ENCODE results near the gene KCNB1. TPM values are rescaled to one million over a fixed set of nuclear protein-coding genes. Genes with fewer than 3 reads are reported as not detected.

The KCNB1 gene
- total RNA-seq, 1 donor from 2014 or later: 2.1 TPM

DNA sequence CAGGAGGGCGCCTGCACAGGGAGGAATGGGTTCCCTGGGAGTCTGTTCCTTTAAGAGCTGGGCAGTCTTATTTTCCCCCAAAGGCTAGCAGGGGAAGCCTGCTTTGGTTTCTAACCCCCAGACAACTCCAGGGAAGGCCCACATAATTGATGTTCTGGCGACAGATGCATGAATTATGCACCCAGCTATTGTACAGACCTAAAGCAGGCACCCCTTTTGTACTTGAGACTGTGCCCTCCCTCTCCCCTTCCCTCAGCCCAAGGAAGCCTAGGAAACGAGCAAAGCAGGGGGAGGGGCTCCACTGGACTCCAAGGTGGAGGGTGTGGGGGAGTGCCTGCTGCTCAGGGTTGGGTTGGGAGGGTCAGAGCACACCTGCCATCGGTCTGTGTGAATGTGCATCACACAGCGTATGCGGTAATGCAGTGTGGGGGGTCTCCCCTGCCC lies 102.1 kb downstream of the KCNB1 start:
- H3K27ac ChIP-seq (ENCODE audit: low read depth, low read length): no peak overlapping the region
- peak overlapping the region in 1 of 3 donors; percentile 4 for H3K9ac ChIP-seq (ENCODE audit: low read depth in 1 of 3, low read length in 3 of 3)
- no peak overlapping the region for H3K4me3 ChIP-seq (ENCODE audit: low read length in 3 of 3)
- no peaks in the 10 kb centered on the region for H3K27me3 ChIP-seq (ENCODE audit: control insufficient read depth in 3 of 3, insufficient read depth in 3 of 3, low read length in 3 of 3)
- H3K36me3 ChIP-seq (ENCODE audit: control insufficient read depth in 3 of 3, insufficient read depth in 3 of 3, low read length in 3 of 3): no peaks in the 10 kb centered on the region
- no peaks in the 10 kb centered on the region for H3K9me3 ChIP-seq (ENCODE audit: control insufficient read depth in 3 of 3, low read length in 3 of 3)
- peaks cover 8 to 20% (median 13%) of the 10 kb centered on the region in 3 donors for H3K4me1 ChIP-seq (ENCODE audit: control insufficient read depth in 3 of 3, insufficient read depth in 3 of 3, low read length in 3 of 3)

DNA sequence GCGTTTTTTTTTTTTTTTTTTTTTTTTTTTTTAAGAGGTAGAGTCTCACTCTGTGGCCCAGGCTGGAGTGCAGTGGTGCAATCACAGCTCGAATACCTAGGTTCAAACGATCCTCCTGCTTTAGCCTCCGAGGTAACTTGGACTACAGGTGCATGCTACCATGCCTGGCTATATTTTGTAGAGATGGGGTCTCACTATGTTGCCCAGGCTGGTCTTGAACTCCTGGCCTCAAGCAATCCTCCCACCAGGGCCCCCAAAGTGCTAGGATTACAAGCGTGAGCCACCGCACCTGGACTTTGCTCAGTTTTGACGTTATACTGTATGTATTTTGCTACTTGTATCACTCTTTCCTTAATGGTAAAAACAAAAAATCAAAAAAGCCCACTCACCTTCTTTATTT lies 103.1 kb downstream of the KCNB1 start:
- H3K9ac ChIP-seq (ENCODE audit: low read depth in 1 of 3, low read length in 3 of 3): no peak overlapping the region
- H3K4me3 ChIP-seq (ENCODE audit: low read length in 3 of 3): no peak overlapping the region
- H3K27ac ChIP-seq (ENCODE audit: low read depth, low read length): no peak overlapping the region
- no peaks in the 10 kb centered on the region for H3K27me3 ChIP-seq (ENCODE audit: control insufficient read depth in 3 of 3, insufficient read depth in 3 of 3, low read length in 3 of 3)
- peaks cover 8 to 15% (median 13%) of the 10 kb centered on the region in 3 donors for H3K4me1 ChIP-seq (ENCODE audit: control insufficient read depth in 3 of 3, insufficient read depth in 3 of 3, low read length in 3 of 3)
- no peaks in the 10 kb centered on the region for H3K9me3 ChIP-seq (ENCODE audit: control insufficient read depth in 3 of 3, low read length in 3 of 3)
- peaks cover 0 to 6% (median 3%) of the 10 kb centered on the region in 3 donors for H3K36me3 ChIP-seq (ENCODE audit: control insufficient read depth in 3 of 3, insufficient read depth in 3 of 3, low read length in 3 of 3)

DNA sequence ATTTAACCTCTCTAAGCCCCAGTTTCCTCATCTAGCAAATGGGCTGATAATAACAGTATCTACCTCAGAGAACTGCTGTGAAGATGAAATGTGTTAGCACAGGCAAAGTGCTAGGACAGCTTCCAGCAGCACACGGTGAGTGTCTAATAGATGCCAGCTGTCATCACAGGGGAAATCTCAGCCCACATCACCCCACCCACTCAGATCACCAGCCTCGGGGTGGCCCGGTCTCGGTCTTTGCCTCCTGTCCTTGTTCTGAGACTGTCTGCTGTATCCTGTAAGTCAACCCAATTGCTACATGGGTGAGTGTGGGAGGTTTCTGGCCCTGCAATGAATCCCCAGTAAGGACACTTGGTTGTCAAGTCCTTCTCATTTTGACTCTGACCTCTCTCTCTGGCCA lies 105.1 kb downstream of the KCNB1 start:
- H3K27me3 ChIP-seq (ENCODE audit: control insufficient read depth in 3 of 3, insufficient read depth in 3 of 3, low read length in 3 of 3): no peaks in the 10 kb centered on the region
- peaks cover 8 to 18% (median 13%) of the 10 kb centered on the region in 3 donors for H3K4me1 ChIP-seq (ENCODE audit: control insufficient read depth in 3 of 3, insufficient read depth in 3 of 3, low read length in 3 of 3)
- H3K27ac ChIP-seq (ENCODE audit: low read depth, low read length): no peak overlapping the region
- H3K4me3 ChIP-seq (ENCODE audit: low read length in 3 of 3): no peak overlapping the region
- H3K9ac ChIP-seq (ENCODE audit: low read depth in 1 of 3, low read length in 3 of 3): no peak overlapping the region
- no peaks in the 10 kb centered on the region for H3K9me3 ChIP-seq (ENCODE audit: control insufficient read depth in 3 of 3, low read length in 3 of 3)
- H3K36me3 ChIP-seq (ENCODE audit: control insufficient read depth in 3 of 3, insufficient read depth in 3 of 3, low read length in 3 of 3): peaks cover 0 to 14% (median 3%) of the 10 kb centered on the region in 3 donors

DNA sequence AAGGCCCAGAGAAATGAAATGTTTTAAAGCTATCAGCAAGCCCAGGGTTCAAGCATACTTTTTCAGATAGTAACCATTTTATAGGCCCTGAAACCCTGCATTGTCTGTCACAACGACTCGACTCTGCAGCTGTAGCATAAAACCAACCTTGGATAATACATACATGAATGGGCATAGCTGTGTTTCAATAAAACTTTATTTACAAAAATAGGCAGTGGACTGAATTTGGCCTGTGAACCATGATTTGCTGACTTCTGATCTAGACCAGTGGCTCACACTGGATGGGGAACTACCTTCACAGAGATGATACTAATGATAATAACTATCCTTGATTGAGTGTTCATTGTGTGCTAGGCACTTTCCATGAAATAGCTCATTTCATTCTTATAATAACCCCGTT lies 107.3 kb downstream of the KCNB1 start:
- Histone ChIP-seq H3K36me3 (ENCODE audit: control insufficient read depth in 3 of 3, insufficient read depth in 3 of 3, low read length in 3 of 3) (peaks cover 0 to 14% (median 3%) of the 10 kb centered on the region in 3 donors), H3K27ac (ENCODE audit: low read depth, low read length) (no peak overlapping the region), H3K9ac (ENCODE audit: low read depth in 1 of 3, low read length in 3 of 3) (no peak overlapping the region), H3K27me3 (ENCODE audit: control insufficient read depth in 3 of 3, insufficient read depth in 3 of 3, low read length in 3 of 3) (no peaks in the 10 kb centered on the region), H3K4me1 (ENCODE audit: control insufficient read depth in 3 of 3, insufficient read depth in 3 of 3, low read length in 3 of 3) (peaks cover 0 to 5% (median 1%) of the 10 kb centered on the region in 3 donors), H3K9me3 (ENCODE audit: control insufficient read depth in 3 of 3, low read length in 3 of 3) (no peaks in the 10 kb centered on the region), H3K4me3 (ENCODE audit: low read length in 3 of 3) (no peak overlapping the region)

DNA sequence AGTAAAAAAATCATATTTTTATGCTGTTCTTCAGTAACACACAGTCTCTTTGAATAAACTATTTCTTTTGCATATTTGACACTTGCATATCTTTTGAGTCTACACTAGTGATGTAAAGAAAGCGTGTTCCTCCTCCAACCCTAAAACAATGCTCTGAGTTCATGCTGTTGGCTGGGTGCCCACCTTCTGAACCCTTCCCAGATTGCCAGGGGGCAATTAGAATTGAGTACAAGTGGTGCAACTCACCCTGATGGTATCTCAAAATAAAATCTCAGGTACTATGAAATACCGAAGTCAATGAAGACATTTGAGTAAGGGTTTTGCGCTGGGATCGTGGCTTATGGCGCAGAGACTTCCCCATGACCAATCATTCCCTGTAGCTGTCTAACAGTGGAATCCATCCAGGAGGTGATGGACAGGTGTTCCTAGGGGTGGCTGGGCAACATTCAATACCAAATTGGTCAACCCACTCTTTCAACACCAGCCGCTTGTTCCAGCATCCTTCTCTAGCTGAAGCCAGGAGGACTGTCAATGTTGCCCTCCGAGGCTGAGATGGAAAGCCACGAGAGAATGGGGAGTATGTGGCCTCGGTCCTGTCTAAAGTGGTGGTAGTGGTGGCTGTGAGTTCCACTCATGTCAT lies 110.3 kb downstream of the KCNB1 start:
- Histone ChIP-seq H3K27ac (ENCODE audit: low read depth, low read length) (no peak overlapping the region), H3K4me3 (ENCODE audit: low read length in 3 of 3) (no peak overlapping the region), H3K27me3 (ENCODE audit: control insufficient read depth in 3 of 3, insufficient read depth in 3 of 3, low read length in 3 of 3) (no peaks in the 10 kb centered on the region), H3K9me3 (ENCODE audit: control insufficient read depth in 3 of 3, low read length in 3 of 3) (no peaks in the 10 kb centered on the region), H3K9ac (ENCODE audit: low read depth in 1 of 3, low read length in 3 of 3) (no peak overlapping the region), H3K4me1 (ENCODE audit: control insufficient read depth in 3 of 3, insufficient read depth in 3 of 3, low read length in 3 of 3) (peaks cover 0 to 7% (median 0%) of the 10 kb centered on the region in 3 donors), H3K36me3 (ENCODE audit: control insufficient read depth in 3 of 3, insufficient read depth in 3 of 3, low read length in 3 of 3) (peaks cover 0 to 14% (median 3%) of the 10 kb centered on the region in 3 donors)

DNA sequence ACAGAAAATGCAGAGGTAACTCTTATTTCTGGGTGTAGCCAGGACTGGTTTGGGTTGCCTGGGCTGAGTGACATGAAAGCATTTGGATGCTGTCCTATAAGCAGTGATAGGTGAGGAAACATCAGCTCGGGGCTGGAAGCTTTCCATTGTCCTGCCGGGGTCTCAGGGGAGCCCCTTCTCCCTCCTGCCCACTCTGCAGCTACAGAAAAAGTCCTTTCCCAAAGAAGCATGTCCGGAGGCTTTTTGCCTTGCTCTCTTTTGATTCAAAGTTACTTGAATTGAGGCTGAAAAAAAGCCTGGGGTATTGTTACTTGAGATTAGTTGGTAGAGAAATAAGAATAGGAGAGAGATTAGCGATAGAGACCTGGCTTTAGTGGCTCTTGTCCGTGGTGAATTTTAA lies 113.9 kb downstream of the KCNB1 start:
- no peaks in the 10 kb centered on the region for H3K27me3 ChIP-seq (ENCODE audit: control insufficient read depth in 3 of 3, insufficient read depth in 3 of 3, low read length in 3 of 3)
- no peaks in the 10 kb centered on the region for H3K9me3 ChIP-seq (ENCODE audit: control insufficient read depth in 3 of 3, low read length in 3 of 3)
- no peak overlapping the region for H3K9ac ChIP-seq (ENCODE audit: low read depth in 1 of 3, low read length in 3 of 3)
- peaks cover 0 to 7% (median 3%) of the 10 kb centered on the region in 3 donors for H3K4me1 ChIP-seq (ENCODE audit: control insufficient read depth in 3 of 3, insufficient read depth in 3 of 3, low read length in 3 of 3)
- no peak overlapping the region for H3K27ac ChIP-seq (ENCODE audit: low read depth, low read length)
- H3K4me3 ChIP-seq (ENCODE audit: low read length in 3 of 3): no peak overlapping the region
- H3K36me3 ChIP-seq (ENCODE audit: control insufficient read depth in 3 of 3, insufficient read depth in 3 of 3, low read length in 3 of 3): peaks cover 0 to 2% (median 0%) of the 10 kb centered on the region in 3 donors

DNA sequence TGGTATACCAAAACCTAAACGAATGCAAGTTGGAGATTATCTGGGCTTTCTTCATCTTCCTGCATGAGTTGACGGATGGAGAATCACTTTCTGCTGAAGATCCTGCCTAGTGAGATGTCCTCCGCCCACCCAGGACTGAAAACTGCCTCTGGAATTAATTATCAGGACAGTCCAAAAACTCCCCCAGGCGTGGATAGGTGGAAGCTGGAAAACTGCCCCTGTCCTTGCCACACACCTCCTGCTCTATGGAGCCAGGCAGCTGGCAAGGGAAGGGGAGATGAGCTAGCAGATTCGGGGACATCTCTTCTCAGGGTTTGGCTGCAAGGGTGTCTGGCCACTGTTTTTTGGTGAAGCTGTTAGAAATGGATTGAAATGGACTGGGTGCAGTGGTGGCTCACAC lies 115.4 kb downstream of the KCNB1 start:
- Histone ChIP-seq H3K36me3 (ENCODE audit: control insufficient read depth in 3 of 3, insufficient read depth in 3 of 3, low read length in 3 of 3) (no peaks in the 10 kb centered on the region), H3K4me1 (ENCODE audit: control insufficient read depth in 3 of 3, insufficient read depth in 3 of 3, low read length in 3 of 3) (peaks cover 3 to 7% (median 7%) of the 10 kb centered on the region in 3 donors), H3K27ac (ENCODE audit: low read depth, low read length) (no peak overlapping the region), H3K4me3 (ENCODE audit: low read length in 3 of 3) (no peak overlapping the region), H3K9ac (ENCODE audit: low read depth in 1 of 3, low read length in 3 of 3) (no peak overlapping the region), H3K27me3 (ENCODE audit: control insufficient read depth in 3 of 3, insufficient read depth in 3 of 3, low read length in 3 of 3) (no peaks in the 10 kb centered on the region), H3K9me3 (ENCODE audit: control insufficient read depth in 3 of 3, low read length in 3 of 3) (no peaks in the 10 kb centered on the region)

DNA sequence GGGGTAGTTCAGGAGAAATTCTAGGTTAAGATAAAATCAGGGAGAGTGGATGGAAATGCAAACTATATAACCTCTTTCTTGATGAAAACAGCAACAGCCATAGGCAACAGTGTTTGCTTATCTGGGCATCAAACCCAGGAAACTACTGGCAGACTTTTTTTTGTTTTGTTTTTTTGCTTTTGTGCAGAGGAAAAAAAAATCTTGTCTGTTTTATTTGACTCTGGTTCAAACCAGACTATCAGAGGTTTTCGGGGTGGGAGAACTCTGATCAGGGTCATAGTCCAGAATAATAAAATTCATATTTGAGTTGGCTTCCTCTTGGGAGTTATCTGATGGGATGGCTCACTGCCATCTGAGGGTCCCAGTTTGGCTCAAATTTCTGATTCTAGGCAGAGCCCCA lies 115.8 kb downstream of the KCNB1 start:
- H3K4me1 ChIP-seq (ENCODE audit: control insufficient read depth in 3 of 3, insufficient read depth in 3 of 3, low read length in 3 of 3): peaks cover 3 to 7% (median 7%) of the 10 kb centered on the region in 3 donors
- H3K27me3 ChIP-seq (ENCODE audit: control insufficient read depth in 3 of 3, insufficient read depth in 3 of 3, low read length in 3 of 3): no peaks in the 10 kb centered on the region
- H3K4me3 ChIP-seq (ENCODE audit: low read length in 3 of 3): no peak overlapping the region
- no peak overlapping the region for H3K27ac ChIP-seq (ENCODE audit: low read depth, low read length)
- no peak overlapping the region for H3K9ac ChIP-seq (ENCODE audit: low read depth in 1 of 3, low read length in 3 of 3)
- H3K9me3 ChIP-seq (ENCODE audit: control insufficient read depth in 3 of 3, low read length in 3 of 3): no peaks in the 10 kb centered on the region
- no peaks in the 10 kb centered on the region for H3K36me3 ChIP-seq (ENCODE audit: control insufficient read depth in 3 of 3, insufficient read depth in 3 of 3, low read length in 3 of 3)

DNA sequence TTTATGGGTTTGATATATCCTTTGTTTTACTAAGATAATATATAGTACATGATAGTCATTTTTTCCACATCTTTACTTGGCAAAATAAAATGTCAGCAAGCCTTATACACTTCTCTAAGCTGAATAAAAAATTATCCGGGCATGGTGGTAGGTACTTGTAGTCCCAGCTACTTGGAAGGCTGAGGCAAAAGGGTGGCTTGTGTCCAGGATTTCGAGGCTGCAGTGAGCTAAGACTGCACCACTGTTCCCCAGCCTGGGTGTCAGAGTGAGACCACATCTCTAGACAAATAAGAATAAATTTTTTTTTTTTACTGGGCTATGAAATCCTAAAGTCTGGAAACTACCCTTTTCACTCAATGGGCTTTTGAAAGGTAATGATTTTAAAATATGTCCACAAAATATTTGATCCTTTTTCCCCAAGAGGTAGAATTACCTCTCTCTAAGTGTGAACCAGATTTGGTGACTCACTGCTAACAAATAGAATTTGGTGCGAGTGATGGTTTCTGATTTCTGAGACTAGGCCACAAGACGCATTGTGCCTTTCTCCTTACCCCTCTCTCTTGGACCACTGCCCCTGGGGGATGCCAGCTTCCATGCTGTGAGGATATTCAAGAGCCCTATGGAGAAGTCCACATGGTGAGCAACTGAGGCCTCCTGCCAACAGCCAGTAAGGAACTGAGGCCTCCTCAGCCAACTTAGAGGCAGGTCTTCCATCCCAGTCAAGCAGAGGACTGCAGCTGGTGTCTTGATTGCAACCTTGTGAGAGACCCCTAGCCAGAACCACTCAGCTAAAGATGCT lies 120.4 kb downstream of the KCNB1 start:
- Histone ChIP-seq H3K27ac (ENCODE audit: low read depth, low read length) (no peak overlapping the region), H3K9ac (ENCODE audit: low read depth in 1 of 3, low read length in 3 of 3) (no peak overlapping the region), H3K27me3 (ENCODE audit: control insufficient read depth in 3 of 3, insufficient read depth in 3 of 3, low read length in 3 of 3) (no peaks in the 10 kb centered on the region), H3K36me3 (ENCODE audit: control insufficient read depth in 3 of 3, insufficient read depth in 3 of 3, low read length in 3 of 3) (no peaks in the 10 kb centered on the region), H3K4me1 (ENCODE audit: control insufficient read depth in 3 of 3, insufficient read depth in 3 of 3, low read length in 3 of 3) (peaks cover 12 to 19% (median 18%) of the 10 kb centered on the region in 3 donors), H3K9me3 (ENCODE audit: control insufficient read depth in 3 of 3, low read length in 3 of 3) (no peaks in the 10 kb centered on the region), H3K4me3 (ENCODE audit: low read length in 3 of 3) (no peak overlapping the region)

All from skeletal muscle tissue (tissue), 4 donors.